HepG2 (cell line): ENCODE data around the gene RCOR3. TPM values are rescaled to one million over a fixed set of nuclear protein-coding genes. Genes with fewer than 3 reads are reported as not detected.

ENCODE experiments used
- ATAC-seq: fragments of 200-7000 bp; cut with Tn5 transposase; 3 replicates; pipeline ENCODE4 v1.9.1; 2020; ENCODE audit warnings: mild to moderate bottlenecking, moderate library complexity
- BruUV-seq: library from RNA; stranded (reverse); fragments of 400-500 nt; replicated peaks from 2 replicates; lab custom pipeline; 2021; lab: Mats Ljungman, UMichigan
- CTCF ChIA-PET: fragments of 300-600 bp; formaldehyde crosslinking; extraction: SDS; loops from one replicate; lab custom pipeline; 2021; ENCODE audit warnings: low total read pairs, inconsistent platforms, low intra/inter-chr PET ratio; lab: Yijun Ruan, JAX
- POLR2A ChIA-PET: fragments of 350-600 bp; sonication (Branson Sonifier 250); formaldehyde crosslinking; loops from one replicate; lab custom pipeline; 2020; ENCODE audit warnings: antibody characterized with exemption, inconsistent platforms; lab: Yijun Ruan, JAX
- DNase-seq: peaks from one replicate; pipeline ENCODE4 v3.0.0-alpha.2; 2015; ENCODE audit warnings: low spot score
- FAIRE-seq: peaks from 3 replicates; lab custom pipeline; 2011; peaks lifted over from hg19 to GRCh38; lab: Jason Lieb, UNC
- H2AFZ ChIP-seq: one replicate; pipeline ENCODE4 v1.6.1; 2011; ENCODE audit warnings: low read length, inconsistent platforms
- H3K27ac ChIP-seq: fragments of 300-600 bp; 3 replicates; pipeline ENCODE4 v1.8.0; 2011; ENCODE audit warnings: mixed run types, mild to moderate bottlenecking, mixed read lengths, low read length, inconsistent platforms; ENCODE audit not compliant: insufficient read depth; ENCODE audit errors: extremely low read length
- H3K27me3 ChIP-seq, 2 experiments: fragments of 200-600 bp in 1 of 2; 2 replicates in 1 of 2; 3 replicates in 1 of 2; pipeline versions ENCODE4 v1.6.0 to v1.8.0; 2011; ENCODE audit warnings: low read length in 2 of 2, mild to moderate bottlenecking in 2 of 2, moderate library complexity in 2 of 2, inconsistent platforms in 1 of 2; ENCODE audit not compliant: insufficient read depth in 2 of 2, control insufficient read depth in 1 of 2
- H3K36me3 ChIP-seq, 2 experiments: fragments of 200-600 bp in 1 of 2; replicated peaks in 1 of 2; 2 replicates in 1 of 2; 3 replicates in 1 of 2; pipeline versions ENCODE4 v1.5.1 to v1.8.0; 2011; ENCODE audit warnings: low read length in 2 of 2, inconsistent platforms in 1 of 2; ENCODE audit not compliant: insufficient read depth in 2 of 2, control insufficient read depth in 1 of 2
- H3K4me1 ChIP-seq: 2 replicates; pipeline ENCODE4 v1.5.1; 2012; ENCODE audit warnings: low read length, inconsistent platforms; ENCODE audit not compliant: insufficient read depth
- H3K4me2 ChIP-seq: 2 replicates; pipeline ENCODE4 v1.6.0; 2011; ENCODE audit warnings: low read depth, low read length, inconsistent platforms
- H3K4me3 ChIP-seq, 3 experiments: fragments of 200-600 bp in 1 of 3; sonication (generic), shearing (Covaris generic) in 1 of 3; replicated peaks in 1 of 3; 2 replicates each; pipeline ENCODE4 v1.5.1; 2011 to 2016; ENCODE audit warnings: low read length in 3 of 3, inconsistent platforms in 2 of 3, low read depth in 2 of 3, mild to moderate bottlenecking in 2 of 3, control low read depth in 1 of 3, mixed read lengths in 1 of 3; ENCODE audit not compliant: insufficient read depth in 1 of 3
- H3K79me2 ChIP-seq: one replicate; pipeline ENCODE4 v1.6.1; 2011; ENCODE audit warnings: low read length, inconsistent platforms; ENCODE audit not compliant: insufficient read depth
- H3K9ac ChIP-seq: 2 replicates; pipeline ENCODE4 v1.6.0; 2011; ENCODE audit warnings: mild to moderate bottlenecking, low read depth, low read length, inconsistent platforms; ENCODE audit not compliant: insufficient read depth
- H3K9me3 ChIP-seq: 2 replicates; pipeline ENCODE4 v1.5.1; 2012; ENCODE audit warnings: mild to moderate bottlenecking, low read length
- H4K20me1 ChIP-seq: 2 replicates; pipeline ENCODE4 v1.6.0; 2011; ENCODE audit warnings: inconsistent platforms, mild to moderate bottlenecking, low read length, moderate library complexity; ENCODE audit not compliant: insufficient read depth
- ARNT2 ChIP-seq: sonication (generic); formaldehyde crosslinking; IDR thresholded peaks from 2 replicates; pipeline ENCODE4 v1.8.0; 2022; ENCODE audit warnings: mild to moderate bottlenecking, low read depth, missing genetic modification reagents, moderate library complexity
- SCMH1 ChIP-seq: sonication (generic); formaldehyde crosslinking; IDR thresholded peaks from 2 replicates; pipeline ENCODE4 v1.9.0; 2021; ENCODE audit warnings: missing genetic modification reagents, mild to moderate bottlenecking, borderline replicate concordance
- SKI ChIP-seq: fragments of 450-650 bp; IDR thresholded peaks from one replicate; pipeline ENCODE4 v1.6.1; 2018; ENCODE audit warnings: mild to moderate bottlenecking; ENCODE audit not compliant: partially characterized antibody
- SMC3 ChIP-seq: IDR thresholded peaks from 2 replicates; pipeline ENCODE4 v1.6.1; 2011; ENCODE audit warnings: low read length, improper control_type of control experiment
- TCF7 ChIP-seq: sonication (generic); IDR thresholded peaks from 2 replicates; pipeline ENCODE4 v1.6.1; 2016; ENCODE audit warnings: antibody characterized with exemption, low read depth
- ZNF33A ChIP-seq: sonication (generic); formaldehyde crosslinking; IDR thresholded peaks from 2 replicates; pipeline ENCODE4 v1.5.1; 2020; ENCODE audit warnings: missing genetic modification reagents, mild to moderate bottlenecking, moderate library complexity, borderline replicate concordance
- WGBS: methylation state at CpG from one replicate; pipeline ENCODE4 v1.1.6; 2017; ENCODE audit warnings: low lambda C conversion rate; 5-methylcytosine and 5-hydroxymethylcytosine counted together
- in situ Hi-C: cut with HindIII; loops from 2 replicates; pipeline ENCODE4 v1.10.0; 2017; ENCODE audit warnings: low pct_unique_long_range_greater_than_20kb; ENCODE audit not compliant: extremely low pct_ligation_motif_present
- intact Hi-C: fragments of 100-400 bp; cut with micrococcal nuclease; formaldehyde crosslinking; loops from one replicate; pipeline ENCODE4 v1.10.0; 2022; ENCODE audit not compliant: unreplicated experiment
- polyA plus RNA-seq, 8 experiments: library from polyadenylated mRNA; depleted of rRNA in 3 of 8; stranded (reverse) in 7 of 8; unstranded in 1 of 8; fragments of >200 nt; fragmentation: Illumina TruSeq in 4 of 8; extraction: Trizol in 4 of 8; gene quantifications; 2 replicates each; pipeline versions ENCODE4 v1.2.1 to v1.2.3, GENCODE V29; 2011 to 2016; ENCODE audit warnings: low read depth in 4 of 8, missing spikeins in 1 of 8, mixed read lengths in 1 of 8; ENCODE audit not compliant: insufficient read depth in 1 of 8
- total RNA-seq, 5 experiments: library from RNA; depleted of rRNA; stranded (reverse); fragments of >200 nt; fragmentation: Illumina TruSeq; extraction: Trizol; gene quantifications; 2 replicates each; pipeline ENCODE4 v1.2.3, GENCODE V29; 2016; ENCODE audit warnings: low read depth in 1 of 5
- TF ChIP-seq, protein P1 (sequence below): sonication (generic); formaldehyde crosslinking; IDR thresholded peaks from 2 replicates; pipeline ENCODE4 v1.5.0; 2020; ENCODE audit warnings: missing genetic modification reagents

RCOR3 gene
- total and polyA plus RNA-seq, 2 of the 13 experiments (the other 11 are each of a cell fraction or from before 2014, with no cell fraction given), result 16.8 to 31.6 TPM

DNA sequence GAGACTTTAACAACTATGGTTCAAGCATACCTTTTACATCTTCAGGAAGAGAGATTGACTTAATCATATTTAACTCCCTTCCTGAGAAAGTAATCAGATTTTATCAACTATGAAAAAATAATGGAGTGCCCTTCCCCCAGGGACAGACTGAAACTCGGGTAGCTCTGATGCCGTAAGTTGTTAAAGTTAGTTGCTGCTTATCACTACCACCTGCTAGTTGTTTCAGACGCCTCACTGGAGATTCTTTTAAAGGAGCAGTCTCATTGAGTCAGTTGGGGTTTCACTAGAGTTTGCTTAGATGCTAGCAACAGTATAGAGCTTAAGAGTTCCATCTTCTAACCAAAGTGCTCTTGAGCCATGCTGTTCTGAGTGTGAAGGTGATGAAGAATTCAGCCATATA, 50.5 kb downstream of the RCOR3 start (continued):
- TF ChIP-seq ARNT2 (CRISPR knock-in tag) (no peak), TCF7 (no peak), SMC3 (no peak), SCMH1 (no peak)
- TF ChIP-seq, all 625 proteins: peak for 0

DNA sequence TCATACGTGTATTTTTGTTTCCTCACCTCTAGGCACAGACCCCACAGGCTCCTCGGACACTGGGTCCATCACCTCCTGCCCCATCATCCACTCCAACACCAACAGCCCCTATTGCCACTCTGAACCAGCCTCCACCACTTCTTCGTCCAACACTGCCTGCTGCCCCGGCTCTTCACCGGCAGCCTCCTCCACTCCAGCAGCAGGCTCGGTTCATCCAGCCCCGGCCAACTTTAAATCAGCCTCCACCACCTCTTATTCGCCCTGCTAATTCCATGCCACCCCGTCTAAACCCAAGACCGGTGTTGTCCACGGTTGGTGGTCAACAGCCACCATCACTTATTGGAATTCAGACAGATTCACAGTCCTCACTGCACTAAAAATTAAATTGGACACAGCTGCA, 54.2 kb downstream of the RCOR3 start:
- Histone ChIP-seq H3K4me3 (no peak overlapping the region), H4K20me1 (no peaks in the 10 kb centered on the region), H2AFZ (no peak overlapping the region), H3K27me3 (no peaks in the 10 kb centered on the region), H3K9me3 (no peaks in the 10 kb centered on the region), H3K27ac (no peak overlapping the region), H3K79me2 (no peaks in the 10 kb centered on the region), H3K4me1 (no peaks in the 10 kb centered on the region), H3K9ac (no peak overlapping the region), H3K4me2 (no peak overlapping the region), H3K36me3 (peaks cover 7 to 23% of the 10 kb centered on the region in 2 experiments; a peak in 3 of 5 replicates)
- TF ChIP-seq SKI (no peak), ZNF33A (CRISPR knock-in tag) (no peak)
- TF ChIP-seq, protein P1, sequence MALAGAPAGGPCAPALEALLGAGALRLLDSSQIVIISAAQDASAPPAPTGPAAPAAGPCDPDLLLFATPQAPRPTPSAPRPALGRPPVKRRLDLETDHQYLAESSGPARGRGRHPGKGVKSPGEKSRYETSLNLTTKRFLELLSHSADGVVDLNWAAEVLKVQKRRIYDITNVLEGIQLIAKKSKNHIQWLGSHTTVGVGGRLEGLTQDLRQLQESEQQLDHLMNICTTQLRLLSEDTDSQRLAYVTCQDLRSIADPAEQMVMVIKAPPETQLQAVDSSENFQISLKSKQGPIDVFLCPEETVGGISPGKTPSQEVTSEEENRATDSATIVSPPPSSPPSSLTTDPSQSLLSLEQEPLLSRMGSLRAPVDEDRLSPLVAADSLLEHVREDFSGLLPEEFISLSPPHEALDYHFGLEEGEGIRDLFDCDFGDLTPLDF, result no peak
- no peak for FAIRE-seq
- no peak for ATAC-seq
- BruUV-seq, result no TSS peak
- POLR2A ChIA-PET, result no interaction called here
- intact Hi-C loops (no loop called here), in situ Hi-C loops (no loop called here)
- no peak for DNase-seq
- WGBS, result 98% methylated on average over 11 of the region's 11 CpGs
- CTCF ChIA-PET, result no interaction called here
